HG03108 (cell line): ENCODE results near the gene ARHGEF40.

Experiments used
- ATAC-seq: cut with Tn5 transposase; IDR thresholded peaks from one replicate; pipeline ENCODE4 v1.9.1; 2021; ENCODE audit warnings: moderate library complexity; ENCODE audit not compliant: unreplicated experiment

Gene ARHGEF40

DNA sequence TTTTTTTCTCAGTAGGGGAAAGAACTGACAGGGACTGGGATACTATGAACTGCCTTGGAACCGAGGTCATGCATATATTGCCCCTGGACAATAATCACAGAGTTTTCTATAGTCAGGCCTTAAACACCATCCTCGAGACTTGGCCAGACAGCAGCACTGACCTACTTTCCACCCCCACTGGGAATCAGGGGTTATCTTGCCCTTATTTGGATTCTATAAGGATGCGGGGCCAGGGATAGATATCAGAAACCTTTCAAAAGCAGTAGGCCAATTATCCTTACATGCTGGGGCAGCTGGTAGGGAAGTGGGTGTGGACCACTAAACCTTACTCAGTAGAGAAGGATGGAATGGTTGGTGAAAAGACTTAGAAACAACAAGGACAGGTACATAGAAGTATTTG lies 26.3 kb downstream of the ARHGEF40 start:
- no peak for ATAC-seq

DNA sequence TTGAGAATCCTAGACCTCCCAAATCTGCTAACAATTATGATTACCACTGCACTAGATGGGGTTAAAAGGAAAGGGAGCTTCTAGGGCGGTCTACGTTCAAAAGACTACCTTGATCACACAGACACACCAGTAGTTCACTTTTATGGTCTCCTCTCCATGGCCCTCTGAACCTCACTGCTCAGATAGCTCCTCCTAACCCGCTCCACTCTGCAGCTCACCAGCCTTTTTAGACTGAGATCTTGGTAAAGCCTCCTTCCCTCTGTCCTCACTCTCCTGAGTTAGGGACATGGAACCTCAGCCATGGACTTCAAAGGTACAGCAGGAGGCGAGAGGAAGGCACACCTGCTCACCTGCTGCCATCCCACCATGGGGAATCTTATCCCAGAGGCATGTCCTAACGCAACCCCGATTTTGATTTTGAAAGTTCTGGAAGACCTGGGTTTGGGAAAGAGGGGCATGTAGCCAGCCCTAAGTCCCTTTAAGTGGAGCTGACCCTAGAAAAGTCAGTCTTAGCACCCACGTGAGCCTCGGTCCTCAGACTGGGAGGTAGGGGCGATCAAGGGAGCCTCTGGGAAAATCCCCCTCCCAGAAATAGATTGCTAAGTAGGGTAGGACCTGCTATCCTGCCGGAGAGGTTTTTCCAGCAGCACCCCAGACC lies 27.0 kb downstream of the ARHGEF40 start:
- ATAC-seq = no peak

DNA sequence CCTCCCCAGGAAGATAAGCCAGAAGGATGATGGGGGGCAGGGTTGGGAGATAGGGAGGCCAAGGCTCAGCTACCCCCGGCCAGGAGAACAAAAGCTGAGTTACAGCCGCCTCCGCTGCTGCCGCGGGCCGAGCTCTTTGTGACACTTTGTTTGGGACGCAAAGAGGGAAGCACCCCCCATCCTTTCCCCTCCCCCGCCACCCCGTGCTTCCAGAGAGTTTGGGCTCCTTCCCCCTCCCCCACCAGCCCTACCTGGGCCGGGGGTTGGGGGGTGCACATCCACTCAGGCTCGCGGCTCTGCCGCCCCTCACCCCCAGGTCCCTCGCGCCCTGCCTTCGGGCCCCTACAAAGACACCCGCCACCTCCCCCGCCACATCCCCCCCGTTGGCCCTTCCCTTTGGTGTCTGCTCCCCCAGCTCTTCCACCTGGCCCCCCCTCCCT lies 27.6 kb downstream of the ARHGEF40 start:
- ATAC-seq = no peak

- ATAC-seq = no peak
Measured at GRCh38 chr14:21098076-21098891, 28.2 kb downstream of the ARHGEF40 start, which contains the start of gene ZNF219. Gene ZNF219 (minus strand): TSS chr14:21098655. CDS start chr14:21093591, 5,064 bp downstream.

DNA sequence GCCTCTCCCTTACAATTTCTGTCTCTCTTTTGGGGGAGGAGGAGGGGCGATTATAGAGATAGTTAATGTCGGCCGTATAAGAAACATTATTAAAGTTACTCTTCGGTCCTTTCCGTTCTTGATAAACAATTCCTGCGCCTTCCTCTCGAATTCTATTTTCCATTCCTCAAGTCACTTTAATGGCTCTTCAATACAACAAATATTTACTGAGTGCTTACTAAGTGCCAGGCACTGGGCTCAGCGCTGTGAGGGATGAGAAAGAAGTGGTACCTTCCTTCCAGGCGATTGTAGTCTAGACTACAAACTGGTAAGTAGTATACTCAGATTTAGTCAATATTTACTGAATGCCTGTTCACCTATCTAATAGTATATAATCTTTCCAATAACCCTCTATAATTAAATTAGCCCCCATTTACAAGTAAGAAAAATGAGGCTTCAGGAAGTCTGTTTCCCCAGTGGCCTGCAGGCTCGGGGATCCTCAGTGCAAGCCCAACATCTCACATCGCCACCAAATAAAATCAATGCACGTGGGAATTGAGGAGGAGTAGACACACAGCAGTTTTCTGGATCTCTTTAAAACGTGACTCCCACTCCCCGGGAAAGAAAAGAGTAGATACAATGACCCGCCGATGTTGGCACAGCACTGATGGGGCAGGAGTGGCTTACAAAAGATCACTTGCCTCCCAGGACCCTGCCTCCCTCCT lies 28.9 kb downstream of the ARHGEF40 start:
- no peak for ATAC-seq

DNA sequence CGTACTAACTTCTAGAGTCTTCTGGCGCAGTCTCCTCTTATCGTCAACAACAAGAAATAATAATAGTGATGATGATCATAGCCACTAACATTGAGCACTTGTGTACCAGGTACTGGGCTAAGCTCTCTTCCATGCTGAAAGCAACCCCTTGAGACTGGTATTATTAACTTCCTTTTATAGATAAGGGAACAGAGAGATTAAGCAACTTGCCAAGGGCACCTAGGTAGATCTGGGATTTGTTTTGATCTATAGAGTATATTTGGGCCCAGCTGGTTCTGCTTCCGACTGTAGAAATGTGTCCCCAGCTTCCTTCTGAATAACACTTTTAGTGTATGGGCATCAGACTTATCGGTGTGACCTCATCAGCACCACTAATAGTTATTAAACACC lies 29.5 kb downstream of the ARHGEF40 start:
- no peak for ATAC-seq

DNA sequence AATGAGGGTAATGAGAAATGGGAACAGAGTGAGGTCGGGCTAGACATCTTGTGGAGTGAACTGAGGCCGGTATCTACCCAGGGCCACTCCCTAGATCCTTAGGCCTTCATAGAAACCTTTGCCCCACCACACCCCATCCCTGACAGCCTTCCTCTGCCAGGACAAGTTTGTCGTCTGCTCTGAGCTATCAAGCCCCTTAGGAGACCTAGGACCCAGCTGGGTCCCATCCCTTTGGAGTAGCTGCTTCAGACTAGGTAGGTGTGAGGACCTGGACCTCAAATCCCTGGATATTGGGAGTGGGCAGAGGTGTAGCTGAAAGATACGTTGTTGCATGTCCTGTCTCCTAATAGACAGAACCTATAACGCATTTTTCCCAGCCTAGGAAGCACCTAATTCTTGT lies 30.8 kb downstream of the ARHGEF40 start, which contains the start of gene TMEM253:
TSS of gene TMEM253 (plus strand) at position 136 of the 400 bp plus-strand sequence. CDS start 278 bp downstream, outside the sequence.
- no peak for ATAC-seq

GRCh38 chr14:21101802-21102413 lies 31.8 kb downstream of the ARHGEF40 start:
- ATAC-seq = no peak

DNA sequence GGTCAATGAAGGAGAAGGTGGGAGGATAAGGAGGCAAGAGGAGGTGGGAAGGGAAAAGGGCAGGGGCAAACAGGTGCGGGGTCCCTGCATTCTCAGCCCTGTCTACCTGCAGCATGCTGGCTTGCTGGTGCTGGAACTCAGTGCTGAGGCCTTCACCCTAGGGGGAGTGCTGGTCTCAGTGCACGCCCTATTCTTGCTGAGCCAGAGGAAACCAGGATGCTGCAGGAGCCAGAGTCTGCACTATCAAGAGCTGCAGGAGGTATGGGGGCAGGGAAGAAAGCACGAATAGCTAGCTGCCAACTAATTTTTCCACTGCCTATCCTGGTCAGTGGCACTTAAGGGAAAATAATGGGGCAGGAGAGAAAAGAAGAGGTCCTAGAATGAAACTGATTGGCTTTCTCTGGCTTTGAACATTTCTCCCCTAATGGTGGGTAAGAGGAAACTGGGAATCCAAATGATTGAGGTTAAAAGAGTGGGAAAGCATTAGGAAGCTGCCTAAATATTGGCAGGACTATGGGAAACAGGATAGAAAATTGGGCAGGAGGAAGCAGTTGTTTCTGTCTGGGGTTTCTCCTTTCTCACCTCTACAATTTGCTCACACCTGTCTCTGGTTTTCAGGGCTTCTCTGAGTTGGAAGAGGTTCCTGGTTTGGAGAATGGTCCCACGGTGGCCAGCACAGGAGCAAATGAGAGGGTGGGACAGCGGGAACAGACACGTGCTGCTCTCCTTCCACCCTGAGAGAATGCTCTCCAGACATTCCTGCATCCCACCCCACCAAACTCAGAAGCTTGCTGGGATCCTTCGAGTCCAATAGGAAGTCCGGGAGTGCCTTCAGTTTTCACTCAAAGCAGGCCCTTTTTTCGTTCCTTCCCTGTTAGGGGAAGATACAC lies 32.7 kb downstream of the ARHGEF40 start:
- ATAC-seq = no peak

- no peak for ATAC-seq
Measured at GRCh38 chr14:21103411-21103709, 33.3 kb downstream of the ARHGEF40 start.

GRCh38 chr14:21103710-21104447 lies 33.8 kb downstream of the ARHGEF40 start:
- ATAC-seq = peak; percentile 91

GRCh38 chr14:21104448-21105060 lies 34.5 kb downstream of the ARHGEF40 start:
- peak; percentile 36 for ATAC-seq

DNA sequence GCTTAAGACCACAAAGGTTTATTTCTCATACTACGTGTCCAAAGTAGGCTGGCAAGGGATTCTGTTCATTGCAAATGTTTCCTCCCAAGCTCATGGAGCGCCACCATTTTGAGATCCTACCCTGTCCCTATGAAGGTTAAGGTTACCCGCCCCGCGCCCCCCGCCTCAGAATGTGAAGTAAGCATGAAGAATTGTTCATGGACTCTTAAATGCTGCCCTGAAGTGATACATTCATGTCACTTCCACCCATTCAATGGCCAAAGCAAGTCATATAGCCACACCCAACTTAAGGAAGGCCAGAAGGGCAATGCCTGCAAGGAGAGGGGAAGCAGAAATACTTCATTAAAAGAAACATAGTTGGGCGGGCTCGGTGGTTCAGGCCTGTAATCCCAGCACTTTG lies 35.0 kb downstream of the ARHGEF40 start:
- ATAC-seq = no peak

DNA sequence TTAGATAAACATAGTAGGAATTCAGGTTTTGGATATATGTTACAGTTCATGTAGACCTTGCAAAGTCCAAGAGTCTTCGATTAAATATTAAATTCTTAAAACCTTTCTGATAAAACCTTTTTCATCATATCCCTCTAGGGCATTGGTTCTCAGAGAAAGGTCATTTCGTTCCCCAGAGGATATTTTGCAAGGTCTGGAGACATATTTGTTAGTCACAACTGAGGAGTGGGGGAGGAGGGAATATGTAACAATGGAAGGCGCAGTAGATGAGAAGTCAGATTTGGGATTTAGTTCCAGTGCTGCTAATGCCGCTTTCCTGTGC lies 36.0 kb downstream of the ARHGEF40 start:
- ATAC-seq = no peak

DNA sequence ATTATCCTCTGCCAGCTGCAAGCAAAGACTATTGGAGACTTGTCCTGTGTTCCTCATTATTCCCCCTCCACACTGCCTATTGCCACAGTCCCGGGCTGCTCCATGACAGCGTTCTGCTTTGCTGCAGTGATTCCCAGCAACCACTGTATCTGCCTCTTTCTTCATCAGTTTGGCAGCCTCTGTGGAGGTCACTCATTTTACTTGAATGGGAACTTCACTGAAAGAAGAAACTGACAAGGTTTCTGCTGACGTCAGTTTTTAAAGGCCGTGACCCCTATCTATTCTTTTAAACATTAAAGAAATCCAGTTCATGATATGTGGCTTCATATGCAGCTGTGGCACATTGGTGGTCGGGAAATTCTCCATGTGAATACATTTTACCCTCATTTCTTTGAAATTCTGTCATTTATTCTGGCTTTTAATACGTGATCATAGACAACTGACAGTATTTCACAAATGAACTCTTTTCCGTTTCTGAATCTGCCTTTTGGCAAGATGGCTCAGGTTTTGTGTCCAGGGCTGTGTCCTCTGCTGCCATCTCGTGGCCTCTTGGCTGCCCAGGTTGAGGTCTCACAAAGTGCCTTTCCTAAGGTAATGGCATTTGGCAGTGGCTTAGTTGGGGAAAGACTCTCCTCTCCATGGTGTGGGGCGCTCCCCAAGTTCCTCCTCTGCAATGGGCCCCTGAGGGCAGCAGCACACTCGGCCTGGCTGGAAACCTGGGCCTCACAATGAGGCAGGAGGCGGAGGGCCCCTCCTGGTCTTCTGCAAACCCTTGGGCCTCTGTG lies 36.6 kb downstream of the ARHGEF40 start:
- no peak for ATAC-seq

- no peak for ATAC-seq
Measured at GRCh38 chr14:21107283-21107800, 37.2 kb downstream of the ARHGEF40 start.

DNA sequence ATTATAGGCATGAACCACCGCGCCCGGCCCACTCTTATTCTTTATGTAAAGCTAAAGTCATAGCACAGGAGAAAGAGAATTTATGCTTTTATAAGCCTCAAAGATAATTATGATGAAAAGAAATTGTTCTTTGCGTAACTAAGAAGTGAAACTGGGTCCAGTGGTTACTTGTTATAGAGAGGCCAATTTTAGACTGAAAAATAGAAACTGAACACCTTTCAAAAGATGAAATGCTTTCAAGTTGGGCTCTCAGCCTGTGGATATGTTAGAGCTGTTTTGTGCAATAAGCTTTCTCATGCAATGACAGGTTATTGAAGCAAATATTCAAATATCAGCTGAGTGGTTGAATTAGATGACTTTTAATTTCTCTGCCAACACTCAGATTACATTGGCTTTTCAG lies 38.7 kb downstream of the ARHGEF40 start:
- no peak for ATAC-seq

- no peak for ATAC-seq
Measured at GRCh38 chr14:21109377-21110138, 39.5 kb downstream of the ARHGEF40 start.
